ENCODE data around the gene KRTAP10-7.
"Not testable (repeated sequence)": the region's sequence is repeated elsewhere in the genome, so short reads cannot be mapped to it uniquely, and the experiment has no call there.

KRTAP10-7 gene

GRCh38 chr21:44628707-44629391, 28.5 kb downstream of the KRTAP10-7 start:
- TF ChIP-seq CTCF (conservative IDR thresholded peaks at IDR 0.05; ENCODE audit: low read length), result no peak
- DNase-seq (ENCODE audit: low read depth), result no peak
- H3K4me3 ChIP-seq (ENCODE audit: low read length), result no peak overlapping the region

- TF ChIP-seq CTCF (conservative IDR thresholded peaks at IDR 0.05; ENCODE audit: low read length), result no peak
- no peak for DNase-seq (ENCODE audit: low read depth)
These were observed 30.0 kb downstream of the KRTAP10-7 start for GRCh38 chr21:44630440-44630839.

DNA sequence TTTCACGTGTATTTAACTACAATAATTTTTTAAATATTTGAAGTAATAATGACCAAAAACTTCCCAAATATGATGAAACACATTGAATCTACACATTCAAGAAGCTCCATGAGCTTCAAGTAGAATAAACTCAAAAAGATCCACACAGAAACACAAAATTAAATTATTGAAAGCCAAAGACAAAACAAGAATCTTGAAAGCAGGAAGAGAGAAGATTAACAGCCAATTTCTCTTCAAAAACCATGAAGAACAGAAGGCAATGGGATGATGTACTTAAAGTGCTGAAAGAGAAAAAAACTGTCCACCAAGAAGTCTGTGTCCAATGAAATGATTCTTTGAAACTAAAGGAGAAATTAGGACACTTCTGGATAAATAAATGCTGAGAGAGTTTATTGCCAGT, 31.7 kb downstream of the KRTAP10-7 start:
- DNase-seq (ENCODE audit: low read depth), result no peak
- H3K4me3 ChIP-seq (ENCODE audit: low read length), result no peak overlapping the region
- TF ChIP-seq CTCF (conservative IDR thresholded peaks at IDR 0.05; ENCODE audit: low read length), result no peak

More at GRCh38 chr21:44630440-44630839, 30.0 kb downstream of the KRTAP10-7 start:
- no peak overlapping the region for H3K4me3 ChIP-seq (ENCODE audit: low read length)

DNA sequence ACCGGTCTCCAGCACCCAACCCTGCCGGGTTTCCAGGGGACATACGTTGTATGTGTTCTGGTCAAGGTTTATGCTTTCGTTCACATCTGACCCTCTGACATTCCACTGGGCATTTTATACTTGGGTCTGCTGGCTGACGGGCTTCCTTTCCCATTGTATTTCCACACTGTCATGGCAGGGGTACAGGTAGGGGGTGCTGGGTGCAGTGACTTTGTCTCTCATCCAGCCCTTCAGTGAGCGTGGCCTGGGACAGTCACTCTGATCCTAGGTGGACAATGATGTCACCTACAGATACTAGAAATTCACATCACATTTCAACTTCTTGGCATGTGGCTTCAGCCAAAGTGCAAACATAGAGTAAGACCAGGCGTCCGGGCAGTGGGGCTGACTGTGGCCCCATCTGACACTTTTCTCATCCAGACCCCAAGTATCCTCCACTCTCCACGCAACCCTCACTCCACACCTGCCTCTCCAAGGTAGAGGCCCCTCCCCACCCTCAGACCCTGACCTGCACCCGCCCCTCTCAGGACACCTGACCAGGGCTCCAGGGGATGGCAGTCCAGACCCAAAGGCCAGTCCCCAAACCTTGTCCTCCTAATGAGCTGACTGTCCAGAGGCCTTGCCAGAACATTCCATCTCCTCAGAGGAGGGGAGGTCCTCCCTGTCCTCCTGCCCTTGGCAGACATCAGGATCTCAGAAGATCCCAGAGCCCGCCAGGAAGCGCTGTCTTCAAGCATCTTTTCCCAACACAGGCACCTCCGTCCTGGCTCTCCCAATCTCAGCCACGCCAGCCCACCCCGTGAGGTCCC, 36.0 kb downstream of the KRTAP10-7 start:
- no peak for DNase-seq (ENCODE audit: low read depth)
- no peak overlapping the region for H3K4me3 ChIP-seq (ENCODE audit: low read length)
- TF ChIP-seq CTCF (conservative IDR thresholded peaks at IDR 0.05; ENCODE audit: low read length), result no peak

DNA sequence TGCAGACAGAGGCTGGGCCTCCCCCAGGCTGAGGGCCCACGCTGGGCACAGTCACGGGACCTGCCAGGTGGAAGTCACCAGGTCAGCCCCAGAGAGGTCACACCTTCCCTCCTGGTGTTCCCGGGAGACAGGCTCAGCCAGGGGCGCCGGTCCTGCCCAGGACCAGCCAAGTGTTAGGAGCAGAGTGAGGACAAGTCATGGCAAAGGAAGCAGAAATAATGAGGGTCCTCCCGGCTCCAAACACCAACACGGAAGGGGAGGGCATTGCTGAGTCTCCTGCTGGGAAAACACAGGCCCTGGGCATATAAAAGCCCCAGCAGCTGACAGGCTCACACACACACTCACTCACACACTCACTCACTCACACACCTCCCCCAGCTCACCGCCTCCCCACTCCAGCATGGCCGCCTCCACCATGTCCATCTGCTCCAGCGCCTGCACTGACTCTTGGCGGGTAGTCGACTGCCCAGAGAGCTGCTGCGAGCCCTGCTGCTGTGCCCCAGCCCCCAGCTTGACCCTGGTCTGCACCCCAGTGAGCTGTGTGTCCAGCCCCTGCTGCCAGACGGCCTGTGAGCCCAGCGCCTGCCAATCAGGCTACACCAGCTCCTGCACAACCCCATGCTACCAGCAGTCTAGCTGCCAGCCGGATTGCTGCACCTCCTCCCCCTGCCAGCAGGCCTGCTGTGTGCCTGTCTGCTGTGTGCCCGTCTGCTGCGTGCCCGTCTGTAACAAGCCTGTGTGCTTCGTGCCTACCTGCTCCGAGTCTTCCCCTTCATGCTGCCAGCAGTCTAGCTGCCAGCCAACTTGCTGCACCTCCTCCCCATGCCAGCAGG, 36.8 kb downstream of the KRTAP10-7 start, which contains the start of gene KRTAP10-10:
KRTAP10-10 (plus strand) TSS at position 339 of the 833 bp plus-strand sequence; CDS start at position 401, 62 bp downstream.
- DNase-seq (ENCODE audit: low read depth), result no peak
- no peak within 1 kb of the TSS for H3K4me3 ChIP-seq (ENCODE audit: low read length)
- no peak for TF ChIP-seq CTCF (conservative IDR thresholded peaks at IDR 0.05; ENCODE audit: low read length)

GRCh38 chr21:44637851-44638348, 37.5 kb downstream of the KRTAP10-7 start:
- H3K4me3 ChIP-seq (ENCODE audit: low read length), result not testable (repeated sequence)

GRCh38 chr21:44638506-44639330, 38.3 kb downstream of the KRTAP10-7 start:
- not testable (repeated sequence) for DNase-seq (ENCODE audit: low read depth); H3K4me3 ChIP-seq (ENCODE audit: low read length)

More at GRCh38 chr21:44637851-44638348, 37.5 kb downstream of the KRTAP10-7 start:
- not testable (repeated sequence) for DNase-seq (ENCODE audit: low read depth)

All from AG10803 (cell line).